HepG2 (cell line): ENCODE measurements around the gene CENPP. TPM values are rescaled to one million over a fixed set of nuclear protein-coding genes. Genes with fewer than 3 reads are reported as not detected.

Experiments used
- ATAC-seq: fragments of 200-7000 bp; cut with Tn5 transposase; 3 replicates; pipeline ENCODE4 v1.9.1; 2020; ENCODE audit warnings: mild to moderate bottlenecking, moderate library complexity
- BruUV-seq: library from RNA; stranded (reverse); fragments of 400-500 nt; replicated peaks from 2 replicates; lab custom pipeline; 2021; lab: Mats Ljungman, UMichigan
- CTCF ChIA-PET: fragments of 300-600 bp; formaldehyde crosslinking; extraction: SDS; loops from one replicate; lab custom pipeline; 2021; ENCODE audit warnings: low total read pairs, inconsistent platforms, low intra/inter-chr PET ratio; lab: Yijun Ruan, JAX
- POLR2A ChIA-PET: fragments of 350-600 bp; sonication (Branson Sonifier 250); formaldehyde crosslinking; loops from one replicate; lab custom pipeline; 2020; ENCODE audit warnings: antibody characterized with exemption, inconsistent platforms; lab: Yijun Ruan, JAX
- DNase-seq: peaks from one replicate; pipeline ENCODE4 v3.0.0-alpha.2; 2015; ENCODE audit warnings: low spot score
- FAIRE-seq: peaks from 3 replicates; lab custom pipeline; 2011; peaks lifted over from hg19 to GRCh38; lab: Jason Lieb, UNC
- H2AFZ ChIP-seq: one replicate; pipeline ENCODE4 v1.6.1; 2011; ENCODE audit warnings: low read length, inconsistent platforms
- H3K27ac ChIP-seq: fragments of 300-600 bp; 3 replicates; pipeline ENCODE4 v1.8.0; 2011; ENCODE audit warnings: mixed run types, mild to moderate bottlenecking, mixed read lengths, low read length, inconsistent platforms; ENCODE audit not compliant: insufficient read depth; ENCODE audit errors: extremely low read length
- H3K27me3 ChIP-seq, 2 experiments: fragments of 200-600 bp in 1 of 2; 2 replicates in 1 of 2; 3 replicates in 1 of 2; pipeline versions ENCODE4 v1.6.0 to v1.8.0; 2011; ENCODE audit warnings: low read length in 2 of 2, mild to moderate bottlenecking in 2 of 2, moderate library complexity in 2 of 2, inconsistent platforms in 1 of 2; ENCODE audit not compliant: insufficient read depth in 2 of 2, control insufficient read depth in 1 of 2
- H3K36me3 ChIP-seq, 2 experiments: fragments of 200-600 bp in 1 of 2; replicated peaks in 1 of 2; 2 replicates in 1 of 2; 3 replicates in 1 of 2; pipeline versions ENCODE4 v1.5.1 to v1.8.0; 2011; ENCODE audit warnings: low read length in 2 of 2, inconsistent platforms in 1 of 2; ENCODE audit not compliant: insufficient read depth in 2 of 2, control insufficient read depth in 1 of 2
- H3K4me1 ChIP-seq: 2 replicates; pipeline ENCODE4 v1.5.1; 2012; ENCODE audit warnings: low read length, inconsistent platforms; ENCODE audit not compliant: insufficient read depth
- H3K4me2 ChIP-seq: 2 replicates; pipeline ENCODE4 v1.6.0; 2011; ENCODE audit warnings: low read depth, low read length, inconsistent platforms
- H3K4me3 ChIP-seq, 3 experiments: fragments of 200-600 bp in 1 of 3; sonication (generic), shearing (Covaris generic) in 1 of 3; replicated peaks in 1 of 3; 2 replicates each; pipeline ENCODE4 v1.5.1; 2011 to 2016; ENCODE audit warnings: low read length in 3 of 3, inconsistent platforms in 2 of 3, low read depth in 2 of 3, mild to moderate bottlenecking in 2 of 3, control low read depth in 1 of 3, mixed read lengths in 1 of 3; ENCODE audit not compliant: insufficient read depth in 1 of 3
- H3K79me2 ChIP-seq: one replicate; pipeline ENCODE4 v1.6.1; 2011; ENCODE audit warnings: low read length, inconsistent platforms; ENCODE audit not compliant: insufficient read depth
- H3K9ac ChIP-seq: 2 replicates; pipeline ENCODE4 v1.6.0; 2011; ENCODE audit warnings: mild to moderate bottlenecking, low read depth, low read length, inconsistent platforms; ENCODE audit not compliant: insufficient read depth
- H3K9me3 ChIP-seq: 2 replicates; pipeline ENCODE4 v1.5.1; 2012; ENCODE audit warnings: mild to moderate bottlenecking, low read length
- H4K20me1 ChIP-seq: 2 replicates; pipeline ENCODE4 v1.6.0; 2011; ENCODE audit warnings: inconsistent platforms, mild to moderate bottlenecking, low read length, moderate library complexity; ENCODE audit not compliant: insufficient read depth
- HOXA7 ChIP-seq: sonication (generic); formaldehyde crosslinking; IDR thresholded peaks from 2 replicates; pipeline ENCODE4 v1.8.1; 2022; ENCODE audit warnings: mild to moderate bottlenecking, missing genetic modification reagents, moderate library complexity
- ZNF441 ChIP-seq: sonication (generic); formaldehyde crosslinking; IDR thresholded peaks from 2 replicates; pipeline ENCODE4 v1.7.0; 2021; ENCODE audit warnings: missing genetic modification reagents, borderline replicate concordance
- ZNF577 ChIP-seq: sonication (generic); formaldehyde crosslinking; IDR thresholded peaks from 2 replicates; pipeline ENCODE4 v1.4.0; 2020; ENCODE audit warnings: mild to moderate bottlenecking, low read depth, missing genetic modification reagents, borderline replicate concordance
- WGBS: methylation state at CpG from one replicate; pipeline ENCODE4 v1.1.6; 2017; ENCODE audit warnings: low lambda C conversion rate; 5-methylcytosine and 5-hydroxymethylcytosine counted together
- in situ Hi-C: cut with HindIII; loops from 2 replicates; pipeline ENCODE4 v1.10.0; 2017; ENCODE audit warnings: low pct_unique_long_range_greater_than_20kb; ENCODE audit not compliant: extremely low pct_ligation_motif_present
- intact Hi-C: fragments of 100-400 bp; cut with micrococcal nuclease; formaldehyde crosslinking; loops from one replicate; pipeline ENCODE4 v1.10.0; 2022; ENCODE audit not compliant: unreplicated experiment
- polyA plus RNA-seq, 8 experiments: library from polyadenylated mRNA; depleted of rRNA in 3 of 8; stranded (reverse) in 7 of 8; unstranded in 1 of 8; fragments of >200 nt; fragmentation: Illumina TruSeq in 4 of 8; extraction: Trizol in 4 of 8; gene quantifications; 2 replicates each; pipeline versions ENCODE4 v1.2.1 to v1.2.3, GENCODE V29; 2011 to 2016; ENCODE audit warnings: low read depth in 4 of 8, missing spikeins in 1 of 8, mixed read lengths in 1 of 8; ENCODE audit not compliant: insufficient read depth in 1 of 8
- total RNA-seq, 5 experiments: library from RNA; depleted of rRNA; stranded (reverse); fragments of >200 nt; fragmentation: Illumina TruSeq; extraction: Trizol; gene quantifications; 2 replicates each; pipeline ENCODE4 v1.2.3, GENCODE V29; 2016; ENCODE audit warnings: low read depth in 1 of 5
- TF ChIP-seq, protein P1 (sequence below): sonication (generic); formaldehyde crosslinking; IDR thresholded peaks from 2 replicates; pipeline ENCODE4 v1.8.0; 2022; ENCODE audit warnings: mild to moderate bottlenecking, missing genetic modification reagents; ENCODE audit not compliant: insufficient replicate concordance

The CENPP gene
- total and polyA plus RNA-seq, 2 of the 13 experiments (the other 11 are each of a cell fraction or from before 2014, with no cell fraction given): 2.0 to 11.4 TPM

GRCh38 chr9:92480291-92480771 is 154.6 kb downstream of the CENPP start (continued):
- TF ChIP-seq, protein P1, sequence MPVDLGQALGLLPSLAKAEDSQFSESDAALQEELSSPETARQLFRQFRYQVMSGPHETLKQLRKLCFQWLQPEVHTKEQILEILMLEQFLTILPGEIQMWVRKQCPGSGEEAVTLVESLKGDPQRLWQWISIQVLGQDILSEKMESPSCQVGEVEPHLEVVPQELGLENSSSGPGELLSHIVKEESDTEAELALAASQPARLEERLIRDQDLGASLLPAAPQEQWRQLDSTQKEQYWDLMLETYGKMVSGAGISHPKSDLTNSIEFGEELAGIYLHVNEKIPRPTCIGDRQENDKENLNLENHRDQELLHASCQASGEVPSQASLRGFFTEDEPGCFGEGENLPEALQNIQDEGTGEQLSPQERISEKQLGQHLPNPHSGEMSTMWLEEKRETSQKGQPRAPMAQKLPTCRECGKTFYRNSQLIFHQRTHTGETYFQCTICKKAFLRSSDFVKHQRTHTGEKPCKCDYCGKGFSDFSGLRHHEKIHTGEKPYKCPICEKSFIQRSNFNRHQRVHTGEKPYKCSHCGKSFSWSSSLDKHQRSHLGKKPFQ: no peak
- no peak for TF ChIP-seq ZNF577 (CRISPR knock-in tag)
- no peak for TF ChIP-seq HOXA7 (CRISPR knock-in tag)
- TF ChIP-seq, all 625 proteins: peak for 0

DNA sequence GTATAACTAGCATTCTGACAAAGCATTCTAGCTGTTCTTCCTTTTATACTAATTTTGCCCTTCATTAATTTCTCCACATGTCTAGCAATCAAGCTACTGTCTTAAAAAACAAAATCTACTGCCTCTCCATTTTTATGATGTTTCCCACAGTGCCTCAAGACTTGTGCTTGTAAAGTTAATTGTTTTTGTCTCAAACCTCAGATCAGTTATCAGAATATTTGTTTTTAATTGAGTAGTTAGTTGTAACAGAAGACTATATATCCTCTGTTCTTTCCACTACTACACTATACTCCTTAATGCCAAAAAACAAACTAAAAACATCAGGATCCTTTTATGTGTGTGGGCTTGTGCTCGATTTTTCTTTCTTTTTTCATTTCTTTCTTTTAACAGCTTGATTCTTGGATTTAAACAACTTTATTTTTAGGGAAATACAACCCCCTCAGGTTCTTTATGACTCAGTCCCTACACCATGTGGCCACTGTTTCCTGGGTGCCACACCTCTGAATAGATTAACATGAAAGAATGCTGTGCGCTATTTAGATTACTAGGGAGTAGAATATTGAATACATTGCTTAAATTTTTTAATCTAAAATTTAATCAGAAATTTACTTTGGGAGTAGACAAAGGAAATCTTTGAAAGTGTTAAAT is 155.4 kb downstream of the CENPP start:
- no TSS peak for BruUV-seq
- no peak overlapping the region for H3K27ac ChIP-seq
- no peak overlapping the region for H3K9ac ChIP-seq
- no peaks in the 10 kb centered on the region for H3K79me2 ChIP-seq
- 56% methylated on average over 2 of the region's 2 CpGs for WGBS
- in situ Hi-C loops: no loop called here
- CTCF ChIA-PET: no interaction called here
- POLR2A ChIA-PET: no interaction called here
- no peaks in the 10 kb centered on the region for H3K36me3 ChIP-seq
- H2AFZ ChIP-seq: no peak overlapping the region
- FAIRE-seq (no peak), DNase-seq (no peak), ATAC-seq (no peak)
- no peak overlapping the region for H3K4me2 ChIP-seq
- TF ChIP-seq ZNF441 (CRISPR knock-in tag): no peak
- H4K20me1 ChIP-seq: no peaks in the 10 kb centered on the region
- no peak overlapping the region for H3K4me3 ChIP-seq
- peaks cover 13% of the 10 kb centered on the region for H3K4me1 ChIP-seq
- intact Hi-C loops: no loop called here
- no peaks in the 10 kb centered on the region for H3K9me3 ChIP-seq
- H3K27me3 ChIP-seq: no peaks in the 10 kb centered on the region
